Activated naive CD4-positive, alpha-beta T cell treated with Interleukin-2 at 50 U/mL for 16 hours (primary cell): ENCODE measurements around the gene FCER2.

Experiments used
- DNase-seq: peaks from one replicate; pipeline ENCODE4 v3.0.0-alpha.2; 2020

The FCER2 gene

DNA sequence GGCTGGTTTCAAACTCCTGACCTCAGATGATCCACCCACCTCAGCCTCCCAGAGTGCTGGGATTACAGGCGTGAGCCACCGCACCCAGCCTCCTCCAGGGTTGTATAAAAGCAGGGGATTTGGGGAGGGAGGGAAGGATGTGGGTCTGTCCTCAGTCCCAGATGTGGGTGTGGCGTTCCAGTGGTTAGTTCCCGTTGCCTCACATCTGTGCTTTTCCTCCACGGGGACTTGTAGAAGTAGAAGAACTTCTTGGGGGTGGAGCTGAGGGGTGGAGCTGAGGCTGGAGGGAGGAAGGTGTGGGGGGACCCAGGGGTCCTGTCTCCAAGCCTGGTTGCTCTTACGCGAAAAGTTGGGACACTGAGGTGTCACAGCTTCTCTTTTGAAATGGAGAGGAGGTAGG is 25.6 kb downstream of the FCER2 start:
- DNase-seq: no peak

- peak; percentile 37 for DNase-seq
Observed at GRCh38 chr19:7674010-7675005, 27.6 kb downstream of the FCER2 start.

DNA sequence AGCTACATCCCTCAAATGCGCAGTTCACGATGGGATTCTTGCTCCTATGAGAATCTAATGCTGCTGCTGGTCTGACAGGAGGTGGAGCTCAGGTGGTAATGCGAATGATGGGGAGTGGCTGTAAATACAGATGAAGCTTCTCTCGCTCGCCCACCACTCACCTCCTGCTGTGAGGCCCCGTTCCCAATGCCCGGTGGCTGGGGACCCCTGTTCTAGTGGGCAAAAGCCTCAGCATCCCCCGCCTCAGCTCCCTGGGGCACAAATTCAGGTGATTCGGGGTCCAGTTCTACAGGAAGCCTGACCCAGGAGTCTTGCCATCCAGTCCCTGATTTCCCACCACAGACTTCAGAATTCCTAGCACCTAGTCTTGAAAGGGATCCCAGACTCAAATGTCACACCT is 29.4 kb downstream of the FCER2 start:
- DNase-seq: no peak

GRCh38 chr19:7670790-7671189 is 31.1 kb downstream of the FCER2 start:
- DNase-seq: no peak

GRCh38 chr19:7670150-7670783 is 31.7 kb downstream of the FCER2 start:
- peak; percentile 24 for DNase-seq

DNA sequence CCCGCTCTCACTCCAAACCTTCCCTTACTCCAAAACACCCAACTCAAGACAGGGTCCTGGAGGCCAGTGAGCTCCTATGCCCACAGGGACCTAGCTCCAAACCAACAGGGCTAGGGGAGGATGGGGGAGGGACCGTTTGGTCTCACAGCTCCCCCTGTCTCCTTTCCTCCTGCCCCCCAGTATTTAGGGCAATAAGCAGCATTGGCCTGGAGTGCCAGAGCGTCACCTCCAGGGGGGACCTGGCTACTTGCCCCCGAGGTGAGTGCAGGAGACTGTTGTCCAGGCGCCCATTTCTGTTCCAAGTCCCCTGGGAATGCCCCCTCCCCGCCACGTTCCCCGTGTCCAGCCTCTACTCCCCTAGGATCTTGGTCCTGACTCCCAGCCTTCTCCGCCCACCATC is 32.3 kb downstream of the FCER2 start:
- DNase-seq: no peak

DNA sequence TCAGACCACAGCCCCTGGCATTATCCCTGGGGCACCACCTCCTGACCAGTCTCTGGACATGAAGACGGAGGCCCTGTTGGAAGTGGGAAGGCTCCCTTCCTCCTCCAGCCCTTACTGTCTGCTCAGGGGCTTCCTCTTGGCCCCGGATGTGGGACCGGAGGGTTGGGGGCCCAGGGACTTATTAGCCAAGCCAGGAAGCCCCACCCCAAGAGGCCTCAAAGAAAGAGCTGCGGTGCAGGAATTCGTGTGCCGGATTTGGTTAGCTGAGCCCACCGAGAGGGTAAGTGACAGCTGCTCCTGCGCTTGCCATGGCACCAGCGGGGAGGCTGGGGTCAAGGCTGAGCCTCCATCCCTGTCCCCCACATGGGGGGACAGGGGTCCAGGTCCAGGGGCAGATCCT is 33.1 kb downstream of the FCER2 start, which contains the start of gene RETN:
RETN (plus strand) TSS at position 208 of the 400 bp plus-strand sequence. CDS start 278 bp downstream, outside the sequence.
- DNase-seq: no peak

- no peak for DNase-seq
Observed at GRCh38 chr19:7665076-7665475, 36.9 kb downstream of the FCER2 start.

DNA sequence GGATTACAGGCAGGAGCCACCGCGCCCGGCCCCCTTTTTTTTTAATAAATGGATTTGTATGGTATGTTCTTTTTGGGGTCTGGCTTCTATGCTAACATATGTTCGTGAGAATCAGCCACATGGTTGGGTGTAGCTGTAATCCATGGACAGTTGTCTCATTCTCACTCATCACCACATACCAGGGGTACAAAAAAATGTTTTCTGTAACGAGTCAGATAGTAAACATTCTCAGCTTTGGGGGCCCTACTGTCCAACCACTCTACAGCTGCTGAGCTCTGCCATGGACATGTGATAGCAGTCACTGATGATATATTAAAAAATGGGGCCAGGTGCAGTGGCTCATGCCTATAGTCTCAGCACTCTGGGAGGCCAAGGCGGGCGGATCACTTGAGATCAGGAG is 38.2 kb downstream of the FCER2 start:
- no peak for DNase-seq

GRCh38 chr19:7662657-7663056 is 39.3 kb downstream of the FCER2 start:
- DNase-seq: no peak

DNA sequence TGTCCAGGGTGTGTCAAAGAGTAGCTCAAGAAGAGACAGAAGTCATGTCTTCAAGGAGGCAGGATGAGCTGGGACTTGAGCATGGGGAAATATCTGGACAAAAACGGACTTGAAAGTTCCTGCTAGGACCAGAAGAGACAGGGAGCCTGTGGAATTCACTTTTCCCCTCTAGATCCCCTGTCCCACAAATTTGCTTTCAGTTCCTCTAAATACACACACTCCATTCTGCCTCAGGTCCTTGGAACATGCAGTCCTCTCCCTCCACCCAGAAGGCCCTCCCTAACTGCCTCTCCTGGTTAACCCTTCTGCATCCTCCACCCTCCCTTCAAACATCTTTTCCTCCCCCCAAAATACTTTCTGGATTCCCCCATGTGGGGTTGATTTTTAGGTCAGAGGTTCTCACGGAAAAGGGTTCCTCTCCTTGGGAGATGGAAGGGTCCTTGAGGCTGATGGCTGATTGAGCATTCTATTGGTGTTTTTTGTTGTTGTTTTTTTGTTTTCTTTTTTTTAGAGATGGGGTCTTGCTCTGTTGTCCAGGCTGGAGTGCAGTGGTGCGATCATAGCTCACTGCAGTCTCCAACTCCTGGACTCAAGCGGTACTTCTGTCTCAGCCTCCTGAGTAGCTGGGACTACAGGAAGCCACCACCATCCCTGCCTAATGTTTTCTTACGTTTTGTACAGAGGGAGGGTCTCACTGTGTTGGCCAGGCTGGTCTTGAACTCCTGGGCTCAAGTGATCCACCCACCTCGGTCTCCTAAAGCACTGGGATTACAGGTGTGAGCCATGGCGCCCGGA is 40.0 kb downstream of the FCER2 start:
- no peak for DNase-seq

DNA sequence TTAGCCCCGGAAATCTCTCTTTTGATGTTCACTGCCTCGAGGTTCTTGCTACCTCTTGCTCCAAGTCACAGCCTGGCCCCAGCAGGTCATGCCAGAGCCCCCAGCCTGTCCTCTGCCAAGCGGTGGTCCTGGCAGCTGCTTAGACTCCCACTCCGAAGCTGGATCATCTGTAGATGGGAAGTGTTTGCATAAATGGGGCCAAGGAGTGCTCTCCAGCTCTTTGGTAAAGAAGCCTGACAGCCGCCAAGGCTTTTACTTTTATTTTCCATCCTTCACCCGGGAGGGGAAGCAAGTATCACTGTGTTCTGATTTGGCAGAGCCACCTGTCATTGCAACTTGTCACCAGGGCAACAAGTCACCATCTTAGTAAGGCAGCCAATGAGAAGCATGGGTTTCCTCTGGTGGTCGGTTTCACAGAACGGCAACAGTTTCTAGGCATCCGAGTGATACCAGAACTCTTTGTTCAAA is 43.7 kb downstream of the FCER2 start:
- peak; percentile 35 for DNase-seq

GRCh38 chr19:7657131-7657751 is 44.7 kb downstream of the FCER2 start:
- peak; percentile 35 for DNase-seq

GRCh38 chr19:7655581-7655980 is 46.4 kb downstream of the FCER2 start:
- DNase-seq: no peak

DNA sequence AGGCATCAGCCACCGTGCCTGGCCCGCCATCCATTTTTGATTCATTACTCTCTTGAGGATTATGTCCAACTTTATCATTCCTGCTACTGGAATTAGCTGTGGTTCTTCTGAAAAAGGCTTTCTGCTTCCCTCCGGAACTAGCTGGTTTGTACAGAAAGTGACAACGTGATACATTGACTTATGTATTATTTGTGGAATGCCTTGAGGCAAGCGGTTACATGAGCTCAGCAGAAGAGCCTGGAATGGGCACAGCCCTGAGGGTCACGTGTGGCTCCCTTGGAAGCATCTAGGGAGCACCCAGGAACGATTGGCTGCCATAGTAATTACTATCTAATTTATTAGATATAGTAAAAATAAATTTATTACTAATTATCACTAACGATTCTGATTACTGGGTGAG is 47.5 kb downstream of the FCER2 start:
- DNase-seq: no peak

DNA sequence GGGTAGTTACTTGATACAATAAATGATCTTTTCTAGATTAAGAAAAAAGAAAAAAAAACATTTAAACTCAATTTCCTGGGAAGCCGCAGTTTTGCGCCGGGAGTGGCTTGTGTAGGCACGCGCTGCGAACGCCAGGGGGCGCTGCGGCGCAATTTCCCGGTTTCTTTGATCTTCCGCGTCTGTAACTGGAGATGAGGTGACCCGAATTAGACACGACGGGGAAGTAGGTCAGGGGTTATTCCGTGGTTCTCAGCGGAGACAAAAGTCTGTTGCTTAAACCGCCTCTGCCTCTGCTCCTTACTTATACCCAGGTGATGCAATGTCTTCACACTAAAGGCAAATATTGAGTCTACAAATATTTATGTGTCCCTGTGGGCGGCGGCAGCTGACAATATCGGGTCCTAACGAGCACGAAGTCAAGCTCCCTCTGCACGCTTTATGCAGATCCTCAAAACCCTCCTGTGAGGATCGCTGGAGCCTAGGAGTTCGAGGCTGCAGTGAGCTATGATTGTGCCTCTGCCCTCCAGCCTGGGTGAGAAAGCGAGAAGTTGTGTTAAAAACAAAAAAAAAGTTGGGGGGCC is 49.8 kb downstream of the FCER2 start:
- DNase-seq: peak; percentile 87

- DNase-seq: no peak
Observed at GRCh38 chr19:7650148-7650547, 51.8 kb downstream of the FCER2 start.

GRCh38 chr19:7648265-7649014 is 53.5 kb downstream of the FCER2 start:
- DNase-seq: no peak

DNA sequence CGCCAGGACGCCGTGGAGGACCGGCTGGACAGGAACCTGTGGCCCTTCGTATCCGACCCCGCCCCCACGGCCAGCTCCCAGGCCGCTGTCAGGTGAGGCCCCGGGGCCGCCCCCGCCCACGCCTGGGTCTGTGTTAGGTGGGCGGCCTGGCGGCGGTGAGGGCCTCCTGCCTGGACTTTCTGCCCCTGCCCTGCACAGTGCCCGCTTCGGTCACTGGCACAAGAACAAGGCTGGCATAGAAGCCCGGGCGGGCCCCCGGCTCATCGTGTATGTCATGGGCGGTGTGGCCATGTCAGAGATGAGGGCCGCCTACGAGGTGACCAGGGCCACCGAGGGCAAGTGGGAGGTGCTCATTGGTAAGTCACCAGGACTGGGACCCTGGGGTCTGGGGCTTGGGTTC is 54.8 kb downstream of the FCER2 start:
- DNase-seq: no peak

GRCh38 chr19:7646426-7646700 is 55.6 kb downstream of the FCER2 start:
- no peak for DNase-seq

- DNase-seq: no peak
Observed at GRCh38 chr19:7645656-7646425, 56.1 kb downstream of the FCER2 start.
